GM23248 (cell line): ENCODE results near the gene WDR55.

Source experiments
- EZH2 ChIP-seq: fragments of 200-600 bp; sonication (generic); IDR thresholded peaks from 2 replicates; pipeline ENCODE4 v1.6.1; 2018; ENCODE audit warnings: antibody characterized with exemption, mild to moderate bottlenecking; ENCODE audit not compliant: insufficient read depth, poor library complexity, severe bottlenecking
- EZH2phosphoT487 ChIP-seq: fragments of 200-600 bp; sonication (generic); IDR thresholded peaks from 2 replicates; pipeline ENCODE4 v1.6.1; 2018; ENCODE audit warnings: antibody characterized with exemption, moderate library complexity, mild to moderate bottlenecking, low read depth; ENCODE audit not compliant: insufficient read depth

DNA sequence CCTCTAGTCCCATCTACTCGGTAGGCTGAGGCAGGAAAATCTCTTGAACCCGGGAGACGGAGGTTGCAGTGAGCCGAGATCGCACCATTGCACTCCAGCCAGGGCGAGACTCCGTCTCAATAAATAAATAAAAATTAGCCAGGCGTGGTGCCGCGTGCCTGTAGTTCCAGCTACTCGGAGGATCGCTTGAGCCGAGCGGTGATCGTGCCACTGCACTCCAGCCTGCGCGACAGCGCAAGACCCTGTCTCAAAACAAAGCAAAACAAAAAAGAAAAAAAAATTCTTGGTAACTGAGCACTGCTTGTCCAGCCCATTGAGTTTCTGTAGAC, 710 bp upstream of the WDR55 start:
- no peak for TF ChIP-seq EZH2phosphoT487
- TF ChIP-seq EZH2: no peak
